ENCODE data around the gene CDHR3. TPM values are rescaled to one million over a fixed set of nuclear protein-coding genes. Genes with fewer than 3 reads are reported as not detected.

CDHR3 gene
- polyA plus RNA-seq, 5 donors: 14.5 to 45.3 (median 33.8) TPM

- no peak for DNase-seq
These were observed 119.2 kb downstream of the CDHR3 start for GRCh38 chr7:106082087-106082854.

Other genes with a start within 250 kb of the CDHR3 start
- 10 to 100 TPM in 4 of 5 donors, 1 to 10 TPM in 1; 9.6 to 15.6 (median 14.0) TPM for gene ATXN7L1, start 86.7 kb upstream of the CDHR3 start, polyA plus RNA-seq (ENCODE audit: insufficient read depth in 1 of 5, insufficient read length in 5 of 5, low replicate concordance in 1 of 5)
- 100 to 1,000 TPM in 4 of 5 donors, 10 to 100 TPM in 1; 93.3 to 131 (median 117) TPM for gene SYPL1, start 149.0 kb downstream of the CDHR3 start, polyA plus RNA-seq (ENCODE audit: insufficient read depth in 1 of 5, insufficient read length in 5 of 5, low replicate concordance in 1 of 5)

Measured in right lung (tissue), 5 donors.